Measurements from ENCODE around the gene GPR108. TPM values are rescaled to one million over a fixed set of nuclear protein-coding genes. Genes with fewer than 3 reads are reported as not detected.

The GPR108 gene
- total and polyA plus RNA-seq, 4 donors, result 17.2 to 34.2 (median 30.5) TPM

GRCh38 chr19:6734096-6734696 is 3.2 kb downstream of the GPR108 start:
- H3K4me3 ChIP-seq (ENCODE audit: low read depth in 1 of 3, low read length in 3 of 3), result no peak overlapping the region
- H3K9me3 ChIP-seq (ENCODE audit: control insufficient read depth in 4 of 4, low read length in 3 of 4), result no peaks in the 10 kb centered on the region
- TF ChIP-seq EGR1 (IDR thresholded peaks at IDR 0.05; ENCODE audit: low read depth in 2 of 2) (no peak), YY1 (IDR thresholded peaks at IDR 0.05) (no peak), HNF4A (conservative IDR thresholded peaks at IDR 0.05) (no peak), ATF3 (IDR thresholded peaks at IDR 0.05) (no peak)
- no peak overlapping the region for H3K27ac ChIP-seq (ENCODE audit: low read depth in 1 of 2, low read length in 2 of 2)
- H3K27me3 ChIP-seq (ENCODE audit: control insufficient read depth in 4 of 4, insufficient read depth in 4 of 4, low read length in 3 of 4), result no peaks in the 10 kb centered on the region
- no peak for DNase-seq (ENCODE audit: low spot score)
- peaks cover 6 to 49% (median 31%) of the 10 kb centered on the region in 4 donors for H3K4me1 ChIP-seq (ENCODE audit: control insufficient read depth in 4 of 4, insufficient read depth in 4 of 4, low read length in 3 of 4)
- 81% methylated on average over 20 of the region's 20 CpGs for WGBS
- no peak overlapping the region for H3K9ac ChIP-seq (ENCODE audit: low read depth in 1 of 2, low read length in 2 of 2)
- H3K36me3 ChIP-seq (ENCODE audit: control insufficient read depth in 4 of 4, insufficient read depth in 3 of 4, low read depth in 1 of 4, low read length in 3 of 4), result peaks cover 2 to 11% (median 3%) of the 10 kb centered on the region in 4 donors

GRCh38 chr19:6733338-6734095 is 3.9 kb downstream of the GPR108 start:
- TF ChIP-seq RXRA (IDR thresholded peaks at IDR 0.05) (no peak), RAD21 (IDR thresholded peaks at IDR 0.05) (no peak), FOXA1 (IDR thresholded peaks at IDR 0.05) (no peak), CTCF (IDR thresholded peaks at IDR 0.05; ENCODE audit: low read depth, low read length, missing input control) (no peak), NR2F2 (IDR thresholded peaks at IDR 0.05) (no peak), REST (IDR thresholded peaks at IDR 0.05) (no peak), ZBTB33 (IDR thresholded peaks at IDR 0.05) (no peak)
- H3K4me1 ChIP-seq (ENCODE audit: control insufficient read depth in 4 of 4, insufficient read depth in 4 of 4, low read length in 3 of 4), result peaks cover 5 to 49% (median 30%) of the 10 kb centered on the region in 4 donors
- no peak for DNase-seq (ENCODE audit: low spot score)
- H3K9me3 ChIP-seq (ENCODE audit: control insufficient read depth in 4 of 4, low read length in 3 of 4), result no peaks in the 10 kb centered on the region
- 94% methylated on average over 29 of the region's 29 CpGs for WGBS
- peaks cover 2 to 11% (median 3%) of the 10 kb centered on the region in 4 donors for H3K36me3 ChIP-seq (ENCODE audit: control insufficient read depth in 4 of 4, insufficient read depth in 3 of 4, low read depth in 1 of 4, low read length in 3 of 4)
- H3K4me3 ChIP-seq (ENCODE audit: low read depth in 1 of 3, low read length in 3 of 3), result no peak overlapping the region
- no peaks in the 10 kb centered on the region for H3K27me3 ChIP-seq (ENCODE audit: control insufficient read depth in 4 of 4, insufficient read depth in 4 of 4, low read length in 3 of 4)
- no peak overlapping the region for H3K9ac ChIP-seq (ENCODE audit: low read depth in 1 of 2, low read length in 2 of 2)
- H3K27ac ChIP-seq (ENCODE audit: low read depth in 1 of 2, low read length in 2 of 2), result no peak overlapping the region
